ENCODE results near the gene GBP7. TPM values are rescaled to one million over a fixed set of nuclear protein-coding genes. Genes with fewer than 3 reads are reported as not detected.

The GBP7 gene
- total RNA-seq, 4 donors from 2014 or later, result not detected

- Histone ChIP-seq H3K27ac (no peak overlapping the region), H3K4me3 (no peak overlapping the region), H3K36me3 (peaks cover 0 to 16% of the 10 kb centered on the region in 2 donors), H3K27me3 (no peaks in the 10 kb centered on the region), H3K9me3 (peaks cover 0 to 6% (median 0%) of the 10 kb centered on the region in 3 donors), H3K4me1 (no peaks in the 10 kb centered on the region)
- no peak for ATAC-seq
- 96% methylated on average over 2 of the region's 2 CpGs; no CpG with 5 or more reads in 1 of the 2 donors for WGBS, 2 donors (ENCODE audit: low coverage in 1 of 2)
- TF ChIP-seq CTCF (IDR thresholded peaks at IDR 0.05), result no peak
- no peak for TF ChIP-seq POLR2A (IDR thresholded peaks at IDR 0.05)
- no peak for TF ChIP-seq EP300 (IDR thresholded peaks at IDR 0.05)
- no peak for TF ChIP-seq POLR2AphosphoS5 (IDR thresholded peaks at IDR 0.05)
Measured at GRCh38 chr1:89179343-89179742, 3.5 kb upstream of the GBP7 start.

GRCh38 chr1:89176971-89177370, 1.2 kb upstream of the GBP7 start:
- no peak overlapping the region for H3K4me3 ChIP-seq
- no peaks in the 10 kb centered on the region for H3K36me3 ChIP-seq
- ATAC-seq, result no peak
- H3K9me3 ChIP-seq, result no peaks in the 10 kb centered on the region
- H3K27me3 ChIP-seq, result no peaks in the 10 kb centered on the region
- WGBS, 2 donors (ENCODE audit: low coverage in 1 of 2), result 97 to 100% methylated on average over 1 to 2 of the region's 2 CpGs
- no peaks in the 10 kb centered on the region for H3K4me1 ChIP-seq
- TF ChIP-seq CTCF (IDR thresholded peaks at IDR 0.05) (no peak), EP300 (IDR thresholded peaks at IDR 0.05) (no peak), POLR2AphosphoS5 (IDR thresholded peaks at IDR 0.05) (no peak), POLR2A (IDR thresholded peaks at IDR 0.05) (no peak)
- H3K27ac ChIP-seq, result no peak overlapping the region

- H3K9me3 ChIP-seq, result no peaks in the 10 kb centered on the region
- 75 to 81% methylated on average over 2 to 3 of the region's 3 CpGs for WGBS, 2 donors (ENCODE audit: low coverage in 1 of 2)
- no peak overlapping the region for H3K27ac ChIP-seq
- H3K27me3 ChIP-seq, result no peaks in the 10 kb centered on the region
- H3K36me3 ChIP-seq, result no peaks in the 10 kb centered on the region
- no peak overlapping the region for H3K4me3 ChIP-seq
- no peak for ATAC-seq
- no peak for TF ChIP-seq CTCF (IDR thresholded peaks at IDR 0.05)
- no peak for TF ChIP-seq POLR2A (IDR thresholded peaks at IDR 0.05)
- TF ChIP-seq EP300 (IDR thresholded peaks at IDR 0.05), result no peak
- no peak for TF ChIP-seq POLR2AphosphoS5 (IDR thresholded peaks at IDR 0.05)
- no peaks in the 10 kb centered on the region for H3K4me1 ChIP-seq
Measured at GRCh38 chr1:89174491-89174890, 1.3 kb downstream of the GBP7 start.

- no peaks in the 10 kb centered on the region for H3K9me3 ChIP-seq
- no peaks in the 10 kb centered on the region for H3K27me3 ChIP-seq
- TF ChIP-seq POLR2AphosphoS5 (IDR thresholded peaks at IDR 0.05) (no peak), EP300 (IDR thresholded peaks at IDR 0.05) (no peak), POLR2A (IDR thresholded peaks at IDR 0.05) (no peak), CTCF (IDR thresholded peaks at IDR 0.05) (no peak)
- ATAC-seq, result no peak
- H3K36me3 ChIP-seq, result no peaks in the 10 kb centered on the region
- WGBS, 2 donors (ENCODE audit: low coverage in 1 of 2), result 88 to 92% methylated on average over 2 to 4 of the region's 4 CpGs
- no peaks in the 10 kb centered on the region for H3K4me1 ChIP-seq
- H3K27ac ChIP-seq, result no peak overlapping the region
- H3K4me3 ChIP-seq, result no peak overlapping the region
Measured at GRCh38 chr1:89172468-89173143, 3.2 kb downstream of the GBP7 start.

GRCh38 chr1:89171067-89171438, 4.8 kb downstream of the GBP7 start:
- no peak overlapping the region for H3K4me3 ChIP-seq
- ATAC-seq, result no peak

More at GRCh38 chr1:89171067-89171438, 4.8 kb downstream of the GBP7 start:
- no peaks in the 10 kb centered on the region for H3K9me3 ChIP-seq
- H3K36me3 ChIP-seq, result no peaks in the 10 kb centered on the region
- H3K27me3 ChIP-seq, result no peaks in the 10 kb centered on the region
- TF ChIP-seq POLR2AphosphoS5 (IDR thresholded peaks at IDR 0.05) (no peak), POLR2A (IDR thresholded peaks at IDR 0.05) (no peak), CTCF (IDR thresholded peaks at IDR 0.05) (no peak), EP300 (IDR thresholded peaks at IDR 0.05) (no peak)
- no peaks in the 10 kb centered on the region for H3K4me1 ChIP-seq
- no peak overlapping the region for H3K27ac ChIP-seq
